Testis (tissue), 3 donors: ENCODE measurements around the gene EEFSEC. TPM values are rescaled to one million over a fixed set of nuclear protein-coding genes. Genes with fewer than 3 reads are reported as not detected.

ENCODE experiments used
- DNase-seq: peaks from one replicate; pipeline ENCODE4 v3.0.0-alpha.2; 2019
- H3K27ac ChIP-seq, 2 donors: fragments of 200-600 bp; sonication (generic); one replicate each; pipeline ENCODE4 v1.5.1; 2019
- H3K27me3 ChIP-seq: fragments of 200-600 bp; sonication (generic); one replicate; pipeline ENCODE4 v1.5.1; 2019
- H3K36me3 ChIP-seq: fragments of 200-600 bp; sonication (generic); one replicate; pipeline ENCODE4 v1.5.1; 2017; ENCODE audit warnings: low read depth; ENCODE audit errors: missing control alignments
- H3K4me1 ChIP-seq: fragments of 200-600 bp; sonication (generic); one replicate; pipeline ENCODE4 v1.5.1; 2019
- H3K4me3 ChIP-seq, 2 donors: fragments of 200-600 bp; sonication (generic); one replicate each; pipeline ENCODE4 v1.5.1; 2017 to 2019
- H3K9me3 ChIP-seq: fragments of 200-600 bp; sonication (generic); one replicate; pipeline ENCODE4 v1.5.1; 2017
- POLR2A ChIP-seq: fragments of 450-650 bp; IDR thresholded peaks from one replicate; pipeline ENCODE4 v1.6.1; 2017; ENCODE audit warnings: antibody characterized with exemption, mild to moderate bottlenecking, moderate library complexity
- WGBS, 2 donors: methylation state at CpG; one replicate each; pipeline ENCODE4 v1.1.5; 2018; 5-methylcytosine and 5-hydroxymethylcytosine counted together
- intact Hi-C: fragments of 100-400 bp; cut with DNase I; formaldehyde crosslinking; loops from one replicate; pipeline ENCODE4 v1.15.1; 2023; ENCODE audit warnings: low total_unique reads
- polyA plus RNA-seq: library from polyadenylated mRNA; stranded (reverse); fragments of 350-450 nt; fragmentation: Illumina TruSeq; extraction: RNeasy Lipid Tissue Mini Kit (QIAGEN cat#74804); gene quantifications from one replicate; pipeline ENCODE4 v1.2.3, GENCODE V29; 2014; ENCODE audit warnings: low read depth, low replicate concordance; ENCODE audit not compliant: insufficient read depth
- total RNA-seq, 2 donors: library from RNA; depleted of rRNA; stranded (reverse); fragments of >200 nt; gene quantifications; one replicate each; pipeline ENCODE4 v1.2.3, GENCODE V29; 2016
- TF ChIP-seq, protein P1 (sequence below), 3 experiments: fragments of 450-650 bp in 2 of 3; fragments of 200-600 bp in 1 of 3; sonication (generic) in 1 of 3; IDR thresholded peaks; one replicate each; pipeline ENCODE4 v1.5.1; 2016 to 2019; ENCODE audit warnings: antibody characterized with exemption in 3 of 3, mild to moderate bottlenecking in 2 of 3, moderate library complexity in 1 of 3

The EEFSEC gene
- total and polyA plus RNA-seq, 3 donors from 2014 or later: 35.4 to 40.3 (median 35.4) TPM

GRCh38 chr3:128402319-128402718 lies 249.0 kb downstream of the EEFSEC start:
- Histone ChIP-seq H3K27me3 (no peaks in the 10 kb centered on the region), H3K27ac (no peak overlapping the region), H3K4me3 (no peak overlapping the region), H3K4me1 (no peaks in the 10 kb centered on the region), H3K36me3 (no peaks in the 10 kb centered on the region), H3K9me3 (no peaks in the 10 kb centered on the region)
- TF ChIP-seq POLR2A: no peak
- TF ChIP-seq, protein P1, sequence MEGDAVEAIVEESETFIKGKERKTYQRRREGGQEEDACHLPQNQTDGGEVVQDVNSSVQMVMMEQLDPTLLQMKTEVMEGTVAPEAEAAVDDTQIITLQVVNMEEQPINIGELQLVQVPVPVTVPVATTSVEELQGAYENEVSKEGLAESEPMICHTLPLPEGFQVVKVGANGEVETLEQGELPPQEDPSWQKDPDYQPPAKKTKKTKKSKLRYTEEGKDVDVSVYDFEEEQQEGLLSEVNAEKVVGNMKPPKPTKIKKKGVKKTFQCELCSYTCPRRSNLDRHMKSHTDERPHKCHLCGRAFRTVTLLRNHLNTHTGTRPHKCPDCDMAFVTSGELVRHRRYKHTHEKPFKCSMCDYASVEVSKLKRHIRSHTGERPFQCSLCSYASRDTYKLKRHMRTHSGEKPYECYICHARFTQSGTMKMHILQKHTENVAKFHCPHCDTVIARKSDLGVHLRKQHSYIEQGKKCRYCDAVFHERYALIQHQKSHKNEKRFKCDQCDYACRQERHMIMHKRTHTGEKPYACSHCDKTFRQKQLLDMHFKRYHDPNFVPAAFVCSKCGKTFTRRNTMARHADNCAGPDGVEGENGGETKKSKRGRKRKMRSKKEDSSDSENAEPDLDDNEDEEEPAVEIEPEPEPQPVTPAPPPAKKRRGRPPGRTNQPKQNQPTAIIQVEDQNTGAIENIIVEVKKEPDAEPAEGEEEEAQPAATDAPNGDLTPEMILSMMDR (IDR thresholded peaks at IDR 0.05): no peak
- WGBS, 2 donors: 51 to 87% methylated on average over 11 of the region's 11 CpGs
- intact Hi-C loops: no loop called here
- no peak for DNase-seq

- H3K4me3 ChIP-seq: no peak overlapping the region
- no peaks in the 10 kb centered on the region for H3K27me3 ChIP-seq
- intact Hi-C loops: no loop called here
- H3K9me3 ChIP-seq: no peaks in the 10 kb centered on the region
- TF ChIP-seq, protein P1 (IDR thresholded peaks at IDR 0.05): no peak
- TF ChIP-seq POLR2A: no peak
- 95% methylated on average over 4 to 6 of the region's 6 CpGs for WGBS, 2 donors
- H3K4me1 ChIP-seq: no peaks in the 10 kb centered on the region
- DNase-seq: no peak
- H3K27ac ChIP-seq: no peak overlapping the region
- no peaks in the 10 kb centered on the region for H3K36me3 ChIP-seq
These were observed 249.7 kb downstream of the EEFSEC start for GRCh38 chr3:128402998-128403397.

- H3K36me3 ChIP-seq: no peaks in the 10 kb centered on the region
- intact Hi-C loops: no loop called here
- no peaks in the 10 kb centered on the region for H3K9me3 ChIP-seq
- DNase-seq: no peak
- no peak overlapping the region for H3K4me3 ChIP-seq
- peaks cover 8% of the 10 kb centered on the region for H3K4me1 ChIP-seq
- H3K27ac ChIP-seq: no peak overlapping the region
- 69 to 80% methylated on average over 8 to 23 of the region's 23 CpGs for WGBS, 2 donors
- no peaks in the 10 kb centered on the region for H3K27me3 ChIP-seq
- TF ChIP-seq POLR2A: no peak
- TF ChIP-seq, protein P1 (IDR thresholded peaks at IDR 0.05): no peak
These were observed 251.2 kb downstream of the EEFSEC start for GRCh38 chr3:128404276-128405068.

DNA sequence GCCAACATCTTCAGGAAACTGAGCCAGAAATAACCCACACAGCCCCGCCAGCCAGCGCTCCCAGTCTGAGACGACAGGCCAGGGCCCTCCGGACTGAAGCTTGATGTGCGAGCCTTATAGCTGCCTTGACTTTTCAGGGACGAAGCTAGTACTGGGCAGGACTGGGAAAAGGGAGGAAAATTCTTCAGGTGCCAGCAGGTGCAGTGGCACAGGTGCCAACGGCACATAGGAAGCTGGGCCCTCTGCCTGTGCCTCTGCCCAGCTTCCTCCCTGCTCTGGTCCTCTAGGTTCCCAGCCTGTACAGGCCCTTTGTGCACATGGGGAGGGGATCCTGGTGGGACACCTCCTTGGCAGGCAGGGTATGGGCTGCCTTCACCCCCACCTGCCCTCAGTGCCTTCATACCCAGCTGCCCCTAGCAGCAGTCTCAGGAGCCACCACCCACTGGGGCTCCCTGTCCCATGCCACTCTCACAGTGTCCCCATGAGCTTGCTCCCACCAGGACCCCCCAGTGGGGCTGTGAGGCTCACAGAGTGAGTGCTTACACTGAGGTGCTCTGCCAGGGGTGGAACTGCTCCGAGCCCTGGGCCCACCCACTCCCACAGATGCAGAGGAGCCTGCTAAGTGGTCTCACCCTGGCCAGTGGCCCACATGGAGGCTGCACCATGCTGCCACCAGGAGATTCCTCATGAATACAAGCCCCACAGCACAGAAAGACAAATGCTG lies 252.4 kb downstream of the EEFSEC start:
- H3K4me1 ChIP-seq: peaks cover 10% of the 10 kb centered on the region
- no peaks in the 10 kb centered on the region for H3K9me3 ChIP-seq
- H3K27me3 ChIP-seq: no peaks in the 10 kb centered on the region
- no peak overlapping the region for H3K27ac ChIP-seq
- H3K36me3 ChIP-seq: no peaks in the 10 kb centered on the region
- TF ChIP-seq POLR2A: no peak
- TF ChIP-seq, protein P1 (IDR thresholded peaks at IDR 0.05): no peak
- intact Hi-C loops: no loop called here
- 95 to 100% methylated on average over 1 to 8 of the region's 8 CpGs for WGBS, 2 donors
- no peak overlapping the region for H3K4me3 ChIP-seq
- DNase-seq: no peak
